SJSA1 (cell line): ENCODE data around the gene FKBP1A. TPM values are rescaled to one million over a fixed set of nuclear protein-coding genes. Genes with fewer than 3 reads are reported as not detected.

Experiments used
- total RNA-seq: library from RNA; depleted of rRNA; stranded (reverse); fragments of >200 nt; shearing (Covaris generic); gene quantifications from 2 replicates; pipeline ENCODE4 v1.2.3, GENCODE V29; 2014; rRNA removed

FKBP1A gene
- total RNA-seq, 1 experiment from 2014 or later, result 75.3 TPM

Other genes starting within 250 kb of the FKBP1A start
- not detected in 2 replicates for gene TMEM74B, start 208.1 kb downstream of the FKBP1A start, total RNA-seq
- gene C20orf202, start 189.6 kb downstream of the FKBP1A start, total RNA-seq, result not detected in 2 replicates
- gene RAD21L1, start 167.0 kb downstream of the FKBP1A start, total RNA-seq, result 0.19 and 0.29 TPM in 2 replicates
- 3.3 and 5.4 TPM in 2 replicates for gene SNPH, start 126.8 kb downstream of the FKBP1A start, total RNA-seq
- 1.2 and 1.4 TPM in 2 replicates for gene SDCBP2, start 63.9 kb downstream of the FKBP1A start, total RNA-seq
- 42.6 and 57.3 TPM in 2 replicates for gene NSFL1C, start 73.8 kb upstream of the FKBP1A start, total RNA-seq
- gene SIRPB2, start 98.4 kb upstream of the FKBP1A start, total RNA-seq, result not detected in 2 replicates
- gene SIRPD, start 164.7 kb upstream of the FKBP1A start, total RNA-seq, result not detected in 2 replicates
- not detected in 2 replicates for gene SIRPB1, start 227.0 kb upstream of the FKBP1A start, total RNA-seq